HG02870 (cell line): ENCODE measurements around the gene TXNRD1.
"Not testable (repeated sequence)": the region's sequence is repeated elsewhere in the genome, so short reads cannot be mapped to it uniquely, and the experiment has no call there.

Experiments used
- ATAC-seq: cut with Tn5 transposase; IDR thresholded peaks from one replicate; pipeline ENCODE4 v1.9.1; 2021; ENCODE audit warnings: mild to moderate bottlenecking, moderate library complexity; ENCODE audit not compliant: unreplicated experiment

The TXNRD1 gene

GRCh38 chr12:104276273-104277131 is 60.9 kb downstream of the TXNRD1 start:
- ATAC-seq: no peak

GRCh38 chr12:104279164-104279563 is 63.6 kb downstream of the TXNRD1 start:
- ATAC-seq: no peak

GRCh38 chr12:104280111-104280510 is 64.5 kb downstream of the TXNRD1 start:
- no peak for ATAC-seq

DNA sequence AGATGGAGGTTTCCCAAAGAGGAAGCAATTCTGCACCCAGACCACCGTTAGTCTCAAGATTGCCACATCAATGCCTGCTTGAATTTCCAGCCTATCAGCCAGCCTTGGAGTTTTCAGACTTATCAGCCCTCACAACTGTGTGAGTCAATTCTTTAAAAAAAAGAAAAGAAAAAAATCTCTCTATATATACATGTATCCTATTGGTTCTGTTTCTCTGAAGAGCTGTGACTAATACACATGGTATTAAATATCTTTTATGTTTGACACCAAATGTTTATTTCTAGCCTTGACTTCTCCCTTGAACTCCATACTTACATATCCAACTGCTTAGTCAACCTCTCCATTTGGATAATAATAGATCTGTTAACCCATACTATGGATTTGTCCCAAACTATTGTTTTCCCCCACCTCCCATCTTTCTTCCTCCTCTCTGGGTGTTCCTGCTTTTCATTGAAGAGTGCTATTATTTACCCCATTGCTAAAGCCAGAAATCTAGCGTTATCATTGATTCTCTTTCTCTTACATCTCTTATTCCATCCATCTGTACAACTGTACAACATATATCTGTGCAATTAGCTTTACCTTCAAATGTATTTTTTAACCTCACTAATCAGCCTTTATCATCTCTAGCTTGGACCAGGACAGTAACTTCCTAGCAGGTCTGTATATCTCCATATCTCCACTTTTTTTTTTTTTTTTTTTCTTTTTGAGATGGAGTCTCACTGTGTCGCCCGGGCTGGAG is 65.3 kb downstream of the TXNRD1 start:
- no peak for ATAC-seq

GRCh38 chr12:104281636-104282035 is 66.1 kb downstream of the TXNRD1 start:
- ATAC-seq: no peak

GRCh38 chr12:104282109-104282508 is 66.5 kb downstream of the TXNRD1 start:
- no peak for ATAC-seq

DNA sequence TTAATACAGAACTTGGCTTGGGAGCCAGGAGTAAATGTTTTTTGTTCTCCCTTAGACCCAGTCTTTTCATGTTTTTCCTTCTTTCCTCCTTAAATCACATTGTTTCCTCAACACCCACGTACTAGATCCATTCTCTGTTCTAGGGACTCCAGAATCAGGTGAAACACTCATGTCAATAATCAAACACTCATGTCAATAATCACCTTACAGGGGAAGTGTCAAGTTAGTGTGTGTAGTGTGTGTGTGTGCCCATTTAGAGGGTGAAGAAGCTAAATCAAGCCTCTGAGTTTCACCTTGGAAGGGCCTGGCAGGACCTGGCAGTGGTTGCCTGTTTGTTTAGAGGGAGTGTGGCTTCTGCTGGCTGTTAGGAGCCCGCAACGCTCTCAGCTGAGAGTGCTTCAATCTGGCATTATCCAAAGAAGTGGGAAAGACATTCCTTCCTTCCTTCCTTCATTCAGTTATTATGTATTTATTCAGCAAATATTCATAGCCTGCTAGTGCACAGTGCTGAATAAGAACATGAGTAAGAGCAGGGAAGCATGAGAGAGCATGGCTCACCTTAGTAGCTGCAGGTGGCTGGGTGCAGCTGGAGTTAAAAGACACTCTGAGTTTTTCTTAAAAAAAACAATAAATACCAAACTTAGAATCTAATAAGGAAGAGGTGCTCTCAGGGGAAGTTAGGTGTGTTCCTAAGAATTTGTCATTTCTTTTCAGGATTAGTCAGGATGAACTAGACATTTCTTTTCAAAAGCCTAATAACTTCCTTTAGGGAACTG is 70.3 kb downstream of the TXNRD1 start:
- ATAC-seq: no peak

DNA sequence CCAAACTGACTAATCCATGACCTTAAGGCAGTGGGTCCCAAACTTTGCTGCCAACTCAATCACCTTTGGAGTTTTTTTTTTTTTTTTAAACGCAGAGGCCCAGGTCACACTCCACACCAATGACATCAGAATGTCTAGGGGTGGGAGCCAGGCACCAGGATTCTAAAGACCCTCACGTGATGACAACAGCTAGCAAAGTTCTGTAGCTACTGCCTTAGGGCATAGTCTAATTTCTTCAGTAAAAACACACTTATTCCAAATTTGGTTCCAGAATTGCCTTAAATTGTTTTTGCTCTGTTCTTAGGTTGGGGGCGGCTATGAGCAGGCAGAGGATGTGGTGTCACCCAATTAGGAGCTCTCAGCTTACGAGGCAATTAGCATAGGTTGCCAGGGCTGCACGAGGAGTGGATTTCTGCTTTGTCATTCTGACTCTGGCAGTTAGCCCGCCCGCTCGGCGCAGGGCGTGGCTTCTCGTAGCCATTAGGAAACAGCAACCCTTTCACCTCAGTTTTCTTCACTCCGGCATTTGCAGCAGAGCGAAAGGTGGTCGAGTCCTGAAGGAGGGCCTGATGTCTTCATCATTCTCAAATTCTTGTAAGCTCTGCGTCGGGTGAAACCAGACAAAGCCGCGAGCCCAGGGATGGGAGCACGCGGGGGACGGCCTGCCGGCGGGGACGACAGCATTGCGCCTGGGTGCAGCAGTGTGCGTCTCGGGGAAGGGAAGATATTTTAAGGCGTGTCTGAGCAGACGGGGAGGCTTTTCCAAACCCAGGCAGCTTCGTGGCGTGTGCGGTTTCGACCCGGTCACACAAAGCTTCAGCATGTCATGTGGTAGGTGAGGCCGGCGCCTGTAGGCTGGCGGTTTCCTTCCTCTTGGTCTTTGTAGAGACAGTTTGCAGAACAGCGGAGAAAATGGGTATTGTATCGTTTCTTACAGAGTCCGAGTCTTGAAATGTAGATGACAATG is 71.2 kb downstream of the TXNRD1 start:
- ATAC-seq: peak; percentile 90

DNA sequence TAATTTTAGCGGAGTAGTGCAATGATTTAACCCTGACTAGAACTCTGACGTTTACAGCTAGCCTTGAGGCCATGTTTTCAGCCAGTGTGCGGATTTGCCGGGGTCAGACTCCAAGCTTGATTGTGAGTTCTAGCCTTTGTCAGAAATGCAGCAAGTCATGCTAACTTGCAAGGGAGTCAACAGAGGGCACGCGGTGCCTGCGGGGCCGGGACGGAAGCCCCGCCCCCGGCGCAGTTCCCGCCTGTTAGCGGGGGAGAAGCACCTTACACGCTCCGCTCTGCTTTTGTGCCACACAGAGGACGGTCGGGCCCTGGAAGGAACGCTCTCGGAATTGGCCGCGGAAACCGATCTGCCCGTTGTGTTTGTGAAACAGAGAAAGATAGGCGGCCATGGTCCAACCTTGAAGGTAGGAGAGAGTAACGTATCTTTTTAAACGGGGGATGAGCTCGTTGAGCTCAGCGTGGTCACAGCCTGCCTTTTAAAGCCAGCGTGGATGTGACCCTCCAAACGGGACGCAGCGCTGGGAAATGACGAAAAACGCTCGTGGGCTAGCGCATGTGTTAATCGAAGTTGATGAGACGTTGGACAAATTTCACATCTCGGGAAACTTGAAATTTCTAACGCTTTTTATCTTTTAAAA is 73.2 kb downstream of the TXNRD1 start:
- ATAC-seq: peak; percentile 44

DNA sequence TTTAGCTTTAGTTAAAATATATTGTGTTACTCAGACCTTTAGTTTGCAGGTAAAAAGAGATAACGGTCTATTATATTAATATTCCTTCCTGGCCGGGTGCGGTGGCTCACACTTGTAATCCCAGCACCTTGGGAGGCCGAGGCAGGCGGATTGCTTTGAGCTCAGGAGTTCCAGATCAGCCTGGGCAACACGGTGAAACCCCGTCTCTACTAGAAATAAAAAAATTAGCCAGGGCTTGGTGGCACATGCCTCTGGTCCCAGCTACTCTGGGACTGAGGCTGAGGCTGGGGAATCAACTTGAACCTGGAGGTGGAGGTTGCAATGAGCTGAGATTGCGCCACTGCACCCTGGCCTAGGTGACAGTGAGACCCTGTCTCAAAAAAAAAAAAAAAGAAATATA is 74.7 kb downstream of the TXNRD1 start:
- no peak for ATAC-seq

- no peak for ATAC-seq
Observed at GRCh38 chr12:104290855-104291254, 75.3 kb downstream of the TXNRD1 start.

- ATAC-seq: no peak
Observed at GRCh38 chr12:104291867-104292524, 76.4 kb downstream of the TXNRD1 start.

DNA sequence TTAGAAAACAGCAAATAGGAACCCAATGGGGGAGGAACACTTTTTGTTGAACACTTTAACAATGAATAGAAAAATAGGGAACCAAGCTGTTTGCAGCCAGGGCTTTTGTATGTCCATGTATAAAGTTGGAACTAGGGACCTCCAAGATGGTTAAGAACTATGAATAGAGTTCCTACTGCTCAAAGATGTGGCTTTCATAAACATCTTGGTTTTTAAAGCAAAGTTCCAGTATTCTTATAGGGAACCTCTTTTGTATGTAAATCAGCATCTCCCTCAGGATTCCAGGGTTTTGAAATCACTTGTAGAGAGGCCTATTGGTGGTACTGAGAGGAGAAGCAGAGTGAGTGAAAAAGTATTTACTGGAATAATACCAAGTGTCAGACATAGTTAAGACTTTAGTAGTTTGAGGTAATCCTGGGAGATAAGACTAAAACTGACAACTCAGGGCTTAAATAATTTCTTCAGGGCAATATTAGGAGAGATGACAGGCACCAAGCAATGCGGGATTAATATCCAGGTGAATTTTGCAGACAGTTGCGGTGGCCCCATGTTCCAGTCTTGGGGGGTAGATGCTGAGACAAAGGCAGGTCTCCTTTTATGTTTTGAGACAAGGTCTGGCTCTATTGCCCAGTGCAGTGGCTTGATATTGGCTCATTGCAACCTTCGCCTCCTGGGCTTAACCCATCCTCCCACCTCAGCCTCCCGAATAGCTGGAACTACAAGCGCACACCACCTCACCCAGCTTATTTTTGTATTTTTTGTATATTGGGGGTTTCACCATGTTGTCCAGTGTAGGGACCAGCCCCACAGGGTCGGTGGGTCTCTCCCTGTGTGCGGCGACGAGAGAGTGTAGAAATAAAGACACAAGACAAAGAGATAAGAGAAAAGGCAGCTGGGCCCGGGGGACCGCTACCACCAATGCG is 77.6 kb downstream of the TXNRD1 start:
- no peak for ATAC-seq

GRCh38 chr12:104294158-104294859 is 78.7 kb downstream of the TXNRD1 start:
- ATAC-seq: not testable (repeated sequence)

DNA sequence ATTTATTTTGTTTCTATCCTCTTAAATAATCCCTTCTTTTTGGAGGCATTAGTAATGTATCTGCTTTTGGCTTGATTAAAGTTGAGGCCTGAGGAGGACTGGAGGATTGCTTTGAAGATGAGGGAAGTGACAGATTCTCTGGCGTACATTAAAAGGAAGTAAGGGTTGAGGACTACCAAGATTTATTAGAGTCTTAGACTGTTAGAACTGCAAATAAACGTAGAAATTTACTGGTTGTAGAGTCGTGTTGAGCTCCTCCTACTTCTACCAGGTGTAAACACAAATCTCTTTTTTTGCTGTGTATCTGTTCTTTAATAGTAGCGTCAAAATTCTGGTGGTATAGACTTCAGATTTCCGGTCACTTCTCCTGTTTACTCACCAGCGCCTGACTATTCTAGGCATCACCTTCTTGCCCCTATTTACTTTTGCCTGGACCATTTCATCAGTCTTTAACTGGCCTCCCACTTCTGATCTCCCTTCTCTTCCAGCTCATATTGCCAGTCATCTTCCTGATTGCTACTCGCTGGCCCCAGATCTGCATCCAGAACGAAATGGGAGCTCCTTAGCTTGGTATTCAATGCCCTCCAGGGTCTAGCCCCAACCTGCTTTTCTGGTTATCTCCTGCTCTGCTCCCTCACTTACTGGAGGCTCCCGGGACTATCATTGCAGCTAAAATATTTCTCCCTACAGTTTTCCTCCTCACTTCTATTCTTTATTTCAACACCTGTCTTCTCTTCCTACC is 79.5 kb downstream of the TXNRD1 start:
- no peak for ATAC-seq

GRCh38 chr12:104295954-104296353 is 80.4 kb downstream of the TXNRD1 start:
- ATAC-seq: no peak

DNA sequence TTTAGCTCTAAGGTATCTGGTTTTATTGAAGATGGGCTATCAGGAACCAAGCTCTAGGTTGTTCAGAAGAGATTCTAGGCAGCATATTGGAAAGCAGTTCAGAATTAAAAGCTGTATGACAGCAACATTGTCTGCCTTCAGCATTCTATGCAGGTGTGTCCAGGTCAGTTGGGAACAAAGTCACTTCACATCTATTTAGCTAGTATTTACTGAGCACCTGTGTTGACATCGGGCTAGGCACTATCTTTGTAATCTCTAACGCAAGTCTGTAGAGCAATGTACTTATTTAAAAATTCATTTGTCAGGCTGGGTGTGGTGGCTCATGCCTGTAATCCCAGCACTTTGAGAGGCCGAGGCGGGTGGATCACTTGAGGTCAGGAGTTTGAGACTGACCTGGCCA is 81.1 kb downstream of the TXNRD1 start:
- ATAC-seq: no peak
